HG03060 (cell line): Measurements from ENCODE around the gene SYNE2.
"Not testable (repeated sequence)": the region's sequence is repeated elsewhere in the genome, so short reads cannot be mapped to it uniquely, and the experiment has no call there.

Experiments
- ATAC-seq: cut with Tn5 transposase; IDR thresholded peaks from one replicate; pipeline ENCODE4 v1.9.1; 2021; ENCODE audit warnings: low read depth, moderate number of reproducible peaks; ENCODE audit not compliant: unreplicated experiment

The SYNE2 gene

DNA sequence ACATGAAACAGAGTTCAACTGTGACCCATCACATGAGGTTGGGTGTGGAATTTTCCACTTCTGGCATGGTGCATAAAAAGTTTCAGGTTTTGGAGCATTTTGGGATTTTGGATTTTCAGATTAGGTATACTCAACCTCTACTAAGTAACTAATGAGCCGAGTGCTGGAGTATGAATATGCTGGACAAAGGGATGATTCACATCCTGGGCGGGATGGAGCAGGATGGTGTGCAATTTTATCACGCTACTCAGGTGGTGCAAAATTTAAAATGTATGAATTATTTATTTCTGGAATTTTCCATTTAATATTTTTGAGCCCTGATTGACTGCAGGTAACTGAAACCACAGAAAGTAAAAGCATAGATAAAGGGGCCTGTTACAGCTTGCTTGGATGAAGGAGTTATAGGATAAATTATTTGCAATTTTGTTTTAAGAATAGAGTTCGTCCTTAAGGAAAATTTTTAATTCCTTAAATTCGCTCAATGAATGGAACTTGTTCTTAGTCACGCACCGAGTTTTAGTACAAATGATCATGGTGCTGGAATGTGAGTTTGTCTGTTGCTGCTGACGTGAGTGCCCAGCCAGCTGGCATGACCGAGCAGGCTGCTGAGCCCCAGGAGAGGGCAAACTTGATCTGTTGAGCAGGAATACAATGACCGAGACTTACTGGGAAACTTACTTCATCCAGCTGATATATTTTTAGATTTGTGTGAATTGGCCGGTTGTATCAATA, 265.0 kb downstream of the SYNE2 start:
- no peak for ATAC-seq

DNA sequence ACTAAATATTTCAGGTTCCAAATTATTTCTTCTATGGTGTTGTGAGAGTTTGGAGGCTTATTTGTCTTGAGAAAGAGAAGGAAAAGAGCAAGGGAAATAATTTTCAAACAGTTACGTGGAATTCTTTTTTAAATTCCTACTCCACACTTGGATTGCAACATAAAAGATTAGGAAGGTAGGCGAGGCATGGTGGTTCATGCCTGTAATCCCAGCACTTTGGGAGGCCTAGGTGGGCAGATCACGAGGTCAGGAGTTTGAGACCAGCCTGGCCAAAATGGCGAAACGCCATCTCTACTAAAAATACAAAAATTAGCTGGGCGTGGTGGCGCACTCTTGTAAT, 265.6 kb downstream of the SYNE2 start:
- ATAC-seq: not testable (repeated sequence)

DNA sequence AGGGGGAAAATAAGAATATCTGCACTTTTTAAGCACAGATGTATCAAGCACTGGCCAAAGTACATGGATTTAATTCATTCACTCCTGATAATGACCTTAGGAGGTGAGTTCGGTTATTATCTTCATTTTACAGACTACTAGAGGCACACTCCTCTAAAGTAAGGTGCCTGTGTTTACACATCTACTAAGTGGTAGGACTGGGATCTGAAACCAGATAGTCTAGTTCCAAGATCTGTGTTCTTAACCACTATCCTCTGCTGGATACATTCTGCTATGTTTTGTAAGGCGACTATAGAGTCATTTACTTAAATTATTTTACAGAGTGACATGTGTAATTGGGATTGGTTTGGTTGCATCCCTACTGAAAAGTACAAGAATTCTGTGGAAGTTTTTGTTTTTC, 266.1 kb downstream of the SYNE2 start:
- ATAC-seq: no peak

DNA sequence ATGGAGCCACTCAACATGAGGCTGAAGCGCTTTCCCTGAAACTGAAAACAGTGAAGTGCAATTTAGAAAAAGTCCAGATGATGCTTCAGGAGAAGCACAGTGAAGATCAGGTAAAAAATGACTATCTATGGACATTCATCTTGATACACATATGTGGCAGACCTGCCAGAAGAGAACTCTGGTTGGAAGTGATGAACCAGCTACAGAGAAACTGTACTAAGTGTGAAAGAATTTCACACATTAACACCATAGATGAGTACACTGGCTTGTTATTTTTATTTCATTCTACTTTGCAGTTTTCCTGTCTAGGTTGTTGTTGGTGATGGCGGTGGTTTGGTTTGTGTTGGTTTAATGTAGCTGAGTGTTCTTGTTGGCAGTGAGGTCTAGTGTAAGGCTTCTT, 266.7 kb downstream of the SYNE2 start:
- no peak for ATAC-seq

DNA sequence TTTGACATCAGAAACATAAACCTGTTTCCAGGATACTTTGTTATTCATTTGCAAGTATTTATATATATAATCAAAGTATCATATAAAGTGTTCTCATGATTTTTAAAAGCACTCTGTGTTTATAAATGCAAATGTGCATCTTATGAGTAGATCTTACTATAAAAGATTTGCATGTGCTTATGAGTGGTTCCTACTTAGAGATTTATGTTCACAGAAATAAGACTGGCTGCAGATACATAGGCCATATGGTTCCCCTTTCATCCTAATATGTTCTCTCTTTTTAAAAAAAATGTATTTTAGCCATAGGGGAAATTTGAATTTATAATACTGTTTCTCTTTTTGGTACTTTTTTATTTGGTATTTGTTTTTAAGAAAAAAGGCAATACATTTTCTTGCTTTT, 267.2 kb downstream of the SYNE2 start:
- no peak for ATAC-seq

DNA sequence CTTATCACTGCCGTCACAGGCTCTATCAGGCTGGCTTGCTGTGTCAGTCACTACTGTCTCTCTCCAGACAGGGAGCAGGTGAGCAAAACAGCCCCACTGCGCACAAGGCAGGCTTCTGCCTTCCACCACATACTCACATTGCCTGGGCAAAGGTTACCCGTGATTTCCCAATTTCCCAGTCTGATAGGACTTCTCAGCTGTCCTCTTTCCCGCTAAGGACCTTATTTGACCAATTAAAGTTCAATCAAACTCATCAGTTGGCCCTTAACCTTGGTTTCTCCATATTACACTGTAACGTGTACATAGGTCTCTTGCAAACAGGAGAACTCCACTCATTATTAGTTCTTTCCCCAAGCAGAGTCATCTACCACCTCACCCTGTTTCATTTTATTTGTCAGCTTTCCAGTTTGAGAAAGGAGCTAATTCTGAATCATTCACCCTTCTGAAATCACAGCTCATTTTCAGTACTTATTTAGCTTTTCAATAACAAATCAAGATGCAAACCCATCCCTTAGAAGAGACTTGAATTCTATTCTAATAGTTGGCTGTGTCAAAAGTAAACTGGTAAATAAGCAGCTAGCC, 270.5 kb downstream of the SYNE2 start:
- no peak for ATAC-seq

DNA sequence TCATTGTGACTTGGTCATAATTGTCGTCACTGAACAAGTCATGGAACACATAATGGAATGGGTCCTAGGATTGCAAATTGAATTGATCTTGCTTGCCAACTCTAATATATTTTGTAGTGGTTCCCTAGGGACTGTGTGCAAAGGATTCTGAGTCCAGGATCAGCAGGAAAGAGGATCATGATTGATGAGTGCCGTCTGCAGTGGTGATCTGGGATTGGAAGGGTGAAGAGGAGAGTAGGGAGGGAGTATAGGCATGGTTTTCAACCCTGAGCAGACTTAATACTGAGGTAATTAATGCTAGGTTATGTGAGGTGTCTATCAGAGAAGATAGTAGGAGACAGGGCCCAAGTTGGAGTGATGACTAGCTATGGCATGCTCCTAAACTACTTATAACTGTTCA, 272.5 kb downstream of the SYNE2 start:
- ATAC-seq: no peak

DNA sequence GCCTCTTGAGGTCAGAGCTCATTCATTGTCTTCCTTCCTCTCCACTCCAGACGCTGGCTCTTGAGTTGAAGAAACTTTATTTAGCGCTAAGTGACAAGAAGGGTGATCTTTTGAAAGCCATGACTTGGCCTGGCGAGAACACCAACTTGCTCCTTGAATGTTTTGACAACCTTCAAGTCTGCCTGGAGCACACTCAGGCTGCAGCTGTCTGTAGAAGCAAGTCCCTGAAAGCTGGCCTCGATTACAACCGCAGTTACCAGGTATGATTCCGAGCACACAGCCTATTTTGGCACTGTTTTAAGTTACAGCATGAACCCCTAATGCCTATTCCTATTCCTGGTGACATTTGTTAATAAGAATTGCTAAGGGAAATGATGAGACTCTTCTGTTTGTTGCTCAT, 273.7 kb downstream of the SYNE2 start:
- ATAC-seq: no peak

DNA sequence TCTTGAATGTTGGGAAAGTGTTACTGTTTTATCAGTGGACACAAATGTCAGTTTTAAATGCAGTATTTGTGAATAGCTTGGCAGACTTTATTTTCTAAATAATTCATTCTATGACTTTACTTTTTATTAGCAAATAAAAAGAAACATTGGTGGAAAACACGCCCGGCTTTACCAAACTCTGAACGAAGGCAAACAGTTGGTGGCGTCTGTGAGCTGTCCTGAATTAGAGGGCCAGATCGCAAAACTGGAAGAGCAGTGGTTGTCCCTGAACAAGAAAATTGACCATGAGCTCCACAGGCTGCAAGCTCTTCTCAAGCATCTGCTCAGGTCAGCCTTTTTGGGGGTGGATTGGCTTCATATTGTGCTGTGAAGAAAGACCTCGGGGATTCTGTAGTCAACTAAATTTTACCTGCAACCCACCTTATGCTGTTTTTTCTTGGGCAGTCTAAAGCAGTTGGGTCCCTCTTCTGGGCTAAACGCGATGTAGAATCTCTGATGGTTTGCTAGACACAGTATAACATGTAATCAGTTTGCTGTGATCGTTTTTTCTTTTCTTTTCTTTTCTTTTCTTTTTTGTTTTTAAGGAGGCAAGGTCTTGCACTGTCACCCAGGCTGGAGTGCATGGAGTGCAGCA, 285.0 kb downstream of the SYNE2 start:
- no peak for ATAC-seq

DNA sequence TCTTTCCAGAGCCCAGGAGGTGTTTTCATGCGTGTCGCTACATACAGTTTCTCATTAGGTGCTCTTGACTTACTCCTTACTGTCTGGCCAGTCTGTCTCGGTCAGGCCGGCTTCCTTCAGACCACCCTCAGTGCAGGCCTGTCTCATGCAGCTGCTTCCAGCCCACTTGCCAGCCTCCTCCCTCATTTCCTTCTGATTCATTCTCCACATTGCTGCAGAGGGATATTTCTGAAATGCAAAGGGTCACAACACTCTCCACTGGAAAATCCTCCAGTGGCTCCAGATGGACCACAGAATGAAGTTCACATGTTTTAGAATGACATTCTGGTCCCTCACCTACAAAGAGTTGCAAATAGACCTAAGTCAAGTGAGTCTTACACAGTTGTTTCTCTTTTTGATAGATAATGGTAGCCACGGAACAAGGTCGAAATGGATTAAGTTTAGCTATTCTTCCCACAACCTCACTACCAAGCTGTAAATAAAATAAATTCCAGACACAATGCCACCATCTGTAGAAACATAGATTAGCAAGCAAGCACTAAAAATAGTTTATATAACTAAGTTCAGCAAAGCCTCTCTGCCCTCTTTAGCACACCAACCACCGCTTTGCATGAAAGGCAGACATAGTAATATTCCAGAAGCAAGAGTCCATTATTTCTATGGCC, 294.5 kb downstream of the SYNE2 start:
- no peak for ATAC-seq

DNA sequence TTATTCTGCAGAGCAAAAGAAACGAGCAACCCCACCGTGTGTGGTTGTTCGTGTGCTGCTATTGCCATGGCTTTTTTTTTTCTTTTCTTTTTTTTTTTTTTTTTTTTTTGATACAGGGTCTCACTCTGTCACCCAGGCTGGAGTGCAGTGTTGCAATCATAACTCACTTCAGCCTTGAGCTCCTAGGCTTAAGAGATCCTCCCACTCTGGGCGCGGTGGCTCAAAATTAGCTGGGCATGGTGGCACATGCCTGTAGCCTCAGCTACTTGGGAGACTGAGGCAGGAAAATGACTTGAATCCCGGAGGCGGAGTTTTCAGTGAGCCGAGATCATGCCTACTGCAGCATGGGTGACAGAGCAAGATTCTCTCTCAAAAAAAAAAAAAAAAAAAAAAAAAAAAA, 297.1 kb downstream of the SYNE2 start:
- no peak for ATAC-seq

DNA sequence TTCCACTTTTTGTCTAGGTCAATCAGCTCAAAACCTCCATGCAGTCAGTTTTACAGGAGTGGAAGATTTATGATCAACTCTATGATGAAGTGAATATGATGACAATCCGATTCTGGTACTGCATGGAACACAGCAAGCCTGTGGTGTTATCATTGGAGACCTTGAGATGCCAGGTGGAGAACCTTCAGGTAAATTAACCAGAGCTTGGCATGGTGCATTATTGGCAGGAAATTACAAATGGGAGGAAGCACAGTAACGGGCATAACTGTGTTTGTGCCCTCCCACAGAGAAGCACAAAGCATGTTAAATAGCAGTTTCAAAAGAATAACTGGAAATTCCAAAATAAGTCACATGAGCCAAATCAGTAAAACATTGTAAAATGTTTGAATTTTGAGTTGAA, 305.8 kb downstream of the SYNE2 start:
- no peak for ATAC-seq

DNA sequence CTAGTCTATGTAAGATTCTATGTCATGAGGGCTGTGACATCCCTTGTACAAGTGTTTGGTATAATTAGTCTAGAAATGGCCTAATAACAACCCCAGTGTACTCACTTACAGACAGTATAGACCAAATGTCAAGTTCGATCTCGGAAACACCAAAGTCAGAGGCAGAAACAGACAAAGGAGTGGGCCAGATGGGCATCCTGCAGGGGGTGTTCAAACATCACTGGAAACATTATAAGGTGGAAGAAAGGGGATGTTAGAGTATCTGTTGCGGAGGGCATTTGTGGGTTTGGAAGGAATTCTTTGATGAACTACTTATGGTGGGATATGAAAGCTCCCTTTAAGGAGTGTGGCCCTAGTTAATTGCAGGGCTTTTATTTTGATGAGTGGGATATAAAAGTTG, 306.8 kb downstream of the SYNE2 start:
- no peak for ATAC-seq

DNA sequence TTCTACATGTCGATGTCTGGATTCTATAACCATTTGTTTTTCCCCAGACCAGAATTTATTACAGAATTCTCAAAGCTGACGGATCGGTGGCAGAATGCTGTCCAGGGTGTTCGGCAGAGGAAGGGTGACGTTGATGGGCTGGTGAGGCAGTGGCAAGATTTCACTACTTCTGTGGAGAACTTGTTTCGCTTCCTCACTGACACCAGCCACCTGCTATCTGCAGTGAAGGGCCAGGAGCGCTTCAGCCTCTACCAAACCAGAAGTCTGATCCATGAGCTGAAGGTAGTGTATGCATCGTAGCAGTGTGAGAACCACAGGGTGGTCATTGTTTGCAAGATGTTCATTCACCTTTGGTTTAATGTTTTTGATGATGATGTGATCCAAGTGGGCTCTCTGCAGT, 317.4 kb downstream of the SYNE2 start:
- no peak for ATAC-seq

DNA sequence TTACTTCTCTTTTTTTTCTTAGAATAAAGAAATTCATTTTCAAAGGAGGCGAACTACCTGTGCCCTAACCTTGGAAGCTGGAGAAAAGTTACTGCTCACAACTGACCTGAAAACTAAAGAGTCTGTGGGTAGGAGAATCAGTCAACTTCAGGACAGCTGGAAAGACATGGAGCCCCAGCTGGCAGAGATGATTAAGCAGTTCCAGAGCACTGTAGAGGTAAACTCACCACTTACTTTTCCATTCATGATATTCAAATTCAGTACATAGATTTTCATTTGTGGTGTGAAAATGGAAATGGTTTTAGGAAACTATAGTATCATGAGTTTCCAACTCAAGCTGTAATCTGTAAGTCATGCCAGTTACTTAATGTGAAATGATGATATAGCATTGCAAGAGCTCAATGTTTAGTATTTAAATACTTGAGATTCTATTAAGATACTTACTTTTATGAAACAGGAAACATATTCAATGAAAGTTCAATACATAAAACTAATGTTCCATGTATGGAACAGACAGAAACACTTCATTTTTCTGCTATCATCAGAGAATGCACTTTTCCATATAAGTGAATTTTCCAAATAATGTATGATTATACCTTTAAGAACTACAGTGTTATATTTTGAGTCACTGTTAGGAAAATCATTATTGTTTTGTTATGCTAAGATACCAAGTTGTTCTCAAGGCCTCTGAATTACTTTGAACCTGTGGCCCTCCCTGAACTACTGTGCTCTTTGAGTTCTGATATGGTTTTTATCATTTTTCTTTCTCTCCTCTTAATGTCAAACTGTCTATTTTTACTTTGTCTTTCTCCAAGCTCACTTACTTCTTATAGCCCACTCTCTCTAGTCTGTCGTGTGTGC, 322.3 kb downstream of the SYNE2 start:
- no peak for ATAC-seq

DNA sequence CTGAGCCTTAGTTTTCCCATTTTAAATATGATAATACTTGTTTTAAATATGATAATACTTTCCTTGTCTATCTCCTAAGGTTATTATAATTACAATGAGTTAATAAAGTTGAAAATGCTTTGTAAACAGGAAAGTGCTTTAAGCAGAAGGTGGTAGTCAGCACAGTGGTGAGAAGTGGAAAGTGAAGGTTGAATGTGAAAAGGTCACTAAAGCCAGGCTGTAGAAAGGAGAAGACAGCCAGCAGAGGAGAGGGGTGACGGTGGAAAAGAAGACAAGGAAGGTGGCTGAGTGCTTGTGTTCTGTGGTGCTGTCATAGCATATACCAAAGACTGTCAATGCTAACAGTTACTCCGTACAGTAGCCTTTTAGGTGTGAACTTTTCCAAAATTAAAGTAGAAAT, 323.5 kb downstream of the SYNE2 start:
- no peak for ATAC-seq

DNA sequence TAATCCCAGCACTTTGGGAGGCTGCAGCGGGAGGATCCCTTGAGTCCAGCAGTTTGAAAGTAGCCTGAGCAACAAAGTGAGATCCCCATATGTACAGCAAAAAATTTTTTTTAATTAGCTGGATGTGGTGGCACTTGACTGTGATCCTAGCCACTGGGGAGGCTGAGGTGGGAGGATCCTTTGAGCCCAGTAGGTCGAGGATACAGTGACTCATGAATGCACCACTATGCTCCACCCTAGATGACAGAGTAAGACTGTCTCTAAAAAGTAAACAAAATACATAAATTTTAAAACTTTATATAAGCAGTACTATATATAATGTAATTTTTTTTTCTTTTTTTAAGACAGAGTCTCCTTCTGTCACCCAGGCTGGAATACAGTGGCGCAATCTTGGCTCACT, 326.0 kb downstream of the SYNE2 start:
- ATAC-seq: no peak

DNA sequence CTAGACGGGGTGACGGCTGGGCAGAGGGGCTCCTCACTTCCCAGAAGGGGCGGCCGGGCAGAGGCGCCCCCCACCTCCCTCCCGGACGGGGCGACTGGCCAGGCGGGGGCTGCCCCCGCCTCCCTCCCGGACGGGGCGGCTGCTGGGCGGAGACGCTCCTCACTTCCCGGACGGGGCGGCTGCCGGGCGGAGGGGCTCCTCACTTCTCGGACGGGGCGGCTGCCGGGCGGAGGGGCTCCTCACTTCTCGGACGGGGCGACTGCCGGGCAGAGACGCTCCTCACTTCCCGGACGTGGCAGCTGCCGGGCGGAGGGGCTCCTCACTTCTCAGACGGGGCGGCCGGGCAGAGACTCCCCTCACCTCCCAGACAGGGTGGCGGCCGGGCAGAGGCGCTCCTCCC, 330.1 kb downstream of the SYNE2 start:
- not testable (repeated sequence) for ATAC-seq

DNA sequence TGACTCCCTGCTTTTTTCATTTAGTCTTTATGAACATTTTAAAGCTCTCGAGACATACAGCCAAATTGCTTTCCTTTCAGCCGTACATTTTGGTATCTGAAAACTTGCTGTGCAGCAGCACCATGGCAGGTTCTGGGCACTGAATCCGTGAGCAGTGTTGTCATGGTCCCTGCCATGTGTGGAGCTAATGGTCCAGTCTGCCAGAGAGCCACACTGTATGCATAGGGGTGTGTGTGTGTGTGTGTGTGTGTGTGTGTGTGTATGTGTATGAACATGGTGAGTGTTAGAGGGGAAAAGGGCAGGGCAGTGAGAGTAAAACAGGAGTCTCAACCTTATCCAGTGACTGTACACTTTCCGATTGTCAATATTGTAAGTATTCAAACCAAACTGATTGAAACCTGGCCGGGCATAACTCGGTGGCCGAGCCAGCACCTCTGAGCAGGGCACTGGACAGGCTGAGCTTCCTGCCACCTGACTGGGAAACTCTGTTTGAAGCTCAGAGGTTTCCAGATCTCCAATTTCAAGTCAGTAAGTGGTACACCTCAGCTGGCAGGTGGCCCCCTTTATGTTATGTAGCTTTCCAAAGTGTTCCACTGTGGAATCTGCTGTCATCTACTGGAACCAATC, 331.4 kb downstream of the SYNE2 start:
- no peak for ATAC-seq

DNA sequence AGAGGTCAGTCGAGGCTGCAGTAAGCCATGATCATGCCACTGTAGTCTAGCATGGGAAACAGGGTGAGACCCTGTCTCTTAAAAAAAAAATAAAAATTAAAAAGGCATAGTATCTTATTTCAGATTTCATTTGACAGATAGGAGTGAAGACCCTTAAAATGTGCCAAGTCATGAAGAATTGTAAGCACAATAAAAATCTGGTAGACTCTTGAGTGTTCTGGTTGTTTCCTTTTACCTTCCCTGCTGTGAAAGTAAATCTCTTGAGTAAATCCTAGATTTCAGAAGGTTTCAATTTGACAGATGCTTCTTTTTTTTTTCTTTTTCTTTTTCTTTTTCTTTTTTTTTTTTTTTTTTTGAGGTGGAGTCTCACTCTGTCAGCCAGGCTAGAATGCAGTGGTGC, 332.4 kb downstream of the SYNE2 start:
- ATAC-seq: no peak
